GM10266 (cell line): ENCODE measurements around the gene COP1.
A peak's percentile ranks its signal among the peaks of the same experiment; 100 is the strongest.

ENCODE experiments used
- DNase-seq: peaks from one replicate; pipeline ENCODE4 v3.0.0; 2012; ENCODE audit errors: extremely low spot score
- CTCF ChIP-seq: IDR thresholded peaks from 2 replicates; pipeline ENCODE4 v1.5.1; 2012; ENCODE audit warnings: mild to moderate bottlenecking, low read depth; ENCODE audit not compliant: control insufficient read depth, insufficient read depth; ENCODE audit errors: missing control alignments

The COP1 gene

GRCh38 chr1:176136891-176137290, 70.2 kb downstream of the COP1 start:
- DNase-seq, result no peak
- no peak for TF ChIP-seq CTCF

- no peak for DNase-seq
- TF ChIP-seq CTCF, result no peak
Measured at GRCh38 chr1:176134666-176135065, 72.4 kb downstream of the COP1 start.

- DNase-seq, result no peak
- TF ChIP-seq CTCF, result no peak
Measured at GRCh38 chr1:176122282-176122681, 84.8 kb downstream of the COP1 start.

GRCh38 chr1:176119549-176119948, 87.5 kb downstream of the COP1 start:
- DNase-seq, result no peak
- TF ChIP-seq CTCF, result peak; percentile 26

GRCh38 chr1:176118985-176119384, 88.1 kb downstream of the COP1 start:
- TF ChIP-seq CTCF, result no peak
- DNase-seq, result no peak

GRCh38 chr1:176111835-176112234, 95.3 kb downstream of the COP1 start:
- no peak for TF ChIP-seq CTCF
- DNase-seq, result no peak

GRCh38 chr1:176110203-176110602, 96.9 kb downstream of the COP1 start:
- no peak for TF ChIP-seq CTCF
- DNase-seq, result no peak
